ENCODE measurements around the gene NR6A1. TPM values are rescaled to one million over a fixed set of nuclear protein-coding genes. Genes with fewer than 3 reads are reported as not detected.

NR6A1 gene
- total and polyA plus RNA-seq, 2 of the 13 experiments (the other 11 are each of a cell fraction or from before 2014, with no cell fraction given): 28.1 to 31.5 TPM

DNA sequence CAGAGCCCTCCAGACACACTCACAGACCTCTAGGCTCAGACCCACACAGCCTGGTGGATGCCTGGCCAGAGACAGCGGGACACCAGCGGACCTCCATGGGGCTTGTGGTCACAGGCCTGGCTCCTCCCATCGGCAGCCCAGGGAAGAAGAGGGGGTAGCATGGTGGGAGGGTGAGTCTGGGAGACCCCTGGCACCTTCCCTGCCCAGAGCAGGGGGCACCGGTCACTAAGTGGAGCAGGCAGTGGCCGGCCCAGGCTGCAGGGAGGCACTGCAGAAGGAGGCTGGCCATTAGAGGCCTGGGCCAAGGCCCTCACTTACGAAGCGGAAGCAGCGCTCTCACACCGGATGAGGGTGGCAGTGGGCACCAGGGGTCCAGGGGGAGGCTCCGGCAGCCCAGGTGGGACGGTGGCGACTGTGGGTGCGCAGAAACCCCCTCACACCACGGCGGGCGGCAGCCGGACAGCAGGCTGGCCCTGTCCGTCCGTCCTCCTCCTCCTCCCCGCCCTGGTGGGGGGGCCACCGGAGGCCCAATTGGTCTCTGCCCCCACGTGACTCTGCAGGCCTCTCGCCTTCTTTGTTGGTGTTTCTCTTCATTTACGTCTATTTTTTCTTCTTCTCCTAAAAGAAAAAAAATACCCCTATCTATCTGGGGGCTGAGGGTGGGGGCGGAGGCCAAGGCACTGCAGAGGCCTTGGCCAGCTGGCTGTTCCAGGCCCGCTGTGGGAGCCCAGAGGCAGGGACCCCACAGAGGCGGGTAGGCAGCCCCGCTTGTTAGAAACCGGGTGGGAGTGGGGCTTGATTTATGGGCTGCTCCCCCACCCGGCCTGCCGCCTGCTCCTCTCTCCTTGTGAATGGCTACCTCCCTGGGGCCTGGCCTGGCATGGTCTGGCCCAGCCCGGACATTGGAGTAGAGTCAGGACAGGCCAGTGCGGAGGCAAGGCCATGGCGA, 263.9 kb downstream of the NR6A1 start, which contains the start of gene NR5A1 (continued):
- TF ChIP-seq, protein P1, sequence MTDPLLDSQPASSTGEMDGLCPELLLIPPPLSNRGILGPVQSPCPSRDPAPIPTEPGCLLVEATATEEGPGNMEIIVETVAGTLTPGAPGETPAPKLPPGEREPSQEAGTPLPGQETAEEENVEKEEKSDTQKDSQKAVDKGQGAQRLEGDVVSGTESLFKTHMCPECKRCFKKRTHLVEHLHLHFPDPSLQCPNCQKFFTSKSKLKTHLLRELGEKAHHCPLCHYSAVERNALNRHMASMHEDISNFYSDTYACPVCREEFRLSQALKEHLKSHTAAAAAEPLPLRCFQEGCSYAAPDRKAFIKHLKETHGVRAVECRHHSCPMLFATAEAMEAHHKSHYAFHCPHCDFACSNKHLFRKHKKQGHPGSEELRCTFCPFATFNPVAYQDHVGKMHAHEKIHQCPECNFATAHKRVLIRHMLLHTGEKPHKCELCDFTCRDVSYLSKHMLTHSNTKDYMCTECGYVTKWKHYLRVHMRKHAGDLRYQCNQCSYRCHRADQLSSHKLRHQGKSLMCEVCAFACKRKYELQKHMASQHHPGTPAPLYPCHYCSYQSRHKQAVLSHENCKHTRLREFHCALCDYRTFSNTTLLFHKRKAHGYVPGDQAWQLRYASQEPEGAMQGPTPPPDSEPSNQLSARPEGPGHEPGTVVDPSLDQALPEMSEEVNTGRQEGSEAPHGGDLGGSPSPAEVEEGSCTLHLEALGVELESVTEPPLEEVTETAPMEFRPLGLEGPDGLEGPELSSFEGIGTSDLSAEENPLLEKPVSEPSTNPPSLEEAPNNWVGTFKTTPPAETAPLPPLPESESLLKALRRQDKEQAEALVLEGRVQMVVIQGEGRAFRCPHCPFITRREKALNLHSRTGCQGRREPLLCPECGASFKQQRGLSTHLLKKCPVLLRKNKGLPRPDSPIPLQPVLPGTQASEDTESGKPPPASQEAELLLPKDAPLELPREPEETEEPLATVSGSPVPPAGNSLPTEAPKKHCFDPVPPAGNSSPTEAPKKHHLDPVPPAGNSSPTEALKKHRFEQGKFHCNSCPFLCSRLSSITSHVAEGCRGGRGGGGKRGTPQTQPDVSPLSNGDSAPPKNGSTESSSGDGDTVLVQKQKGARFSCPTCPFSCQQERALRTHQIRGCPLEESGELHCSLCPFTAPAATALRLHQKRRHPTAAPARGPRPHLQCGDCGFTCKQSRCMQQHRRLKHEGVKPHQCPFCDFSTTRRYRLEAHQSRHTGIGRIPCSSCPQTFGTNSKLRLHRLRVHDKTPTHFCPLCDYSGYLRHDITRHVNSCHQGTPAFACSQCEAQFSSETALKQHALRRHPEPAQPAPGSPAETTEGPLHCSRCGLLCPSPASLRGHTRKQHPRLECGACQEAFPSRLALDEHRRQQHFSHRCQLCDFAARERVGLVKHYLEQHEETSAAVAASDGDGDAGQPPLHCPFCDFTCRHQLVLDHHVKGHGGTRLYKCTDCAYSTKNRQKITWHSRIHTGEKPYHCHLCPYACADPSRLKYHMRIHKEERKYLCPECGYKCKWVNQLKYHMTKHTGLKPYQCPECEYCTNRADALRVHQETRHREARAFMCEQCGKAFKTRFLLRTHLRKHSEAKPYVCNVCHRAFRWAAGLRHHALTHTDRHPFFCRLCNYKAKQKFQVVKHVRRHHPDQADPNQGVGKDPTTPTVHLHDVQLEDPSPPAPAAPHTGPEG (CRISPR knock-in tag; IDR thresholded peaks at IDR 0.05): no peak
- TF ChIP-seq, protein P2, sequence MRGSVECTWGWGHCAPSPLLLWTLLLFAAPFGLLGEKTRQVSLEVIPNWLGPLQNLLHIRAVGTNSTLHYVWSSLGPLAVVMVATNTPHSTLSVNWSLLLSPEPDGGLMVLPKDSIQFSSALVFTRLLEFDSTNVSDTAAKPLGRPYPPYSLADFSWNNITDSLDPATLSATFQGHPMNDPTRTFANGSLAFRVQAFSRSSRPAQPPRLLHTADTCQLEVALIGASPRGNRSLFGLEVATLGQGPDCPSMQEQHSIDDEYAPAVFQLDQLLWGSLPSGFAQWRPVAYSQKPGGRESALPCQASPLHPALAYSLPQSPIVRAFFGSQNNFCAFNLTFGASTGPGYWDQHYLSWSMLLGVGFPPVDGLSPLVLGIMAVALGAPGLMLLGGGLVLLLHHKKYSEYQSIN (CRISPR knock-in tag; IDR thresholded peaks at IDR 0.05; ENCODE audit: borderline replicate concordance): no peak
- TF ChIP-seq ZFX (CRISPR knock-in tag; IDR thresholded peaks at IDR 0.05; ENCODE audit: low read depth): peak; percentile 98
- no peak for TF ChIP-seq MAFK (conservative IDR thresholded peaks at IDR 0.05 in 1 of 2, IDR thresholded peaks at IDR 0.05 in 1 of 2; ENCODE audit: low read length in 2 of 2)
- TF ChIP-seq MED1 (CRISPR knock-in tag; IDR thresholded peaks at IDR 0.05): peak; percentile 39
- TF ChIP-seq TBX2 (CRISPR knock-in tag; IDR thresholded peaks at IDR 0.05; ENCODE audit: borderline replicate concordance): peak; percentile 63
- TF ChIP-seq, protein P3, sequence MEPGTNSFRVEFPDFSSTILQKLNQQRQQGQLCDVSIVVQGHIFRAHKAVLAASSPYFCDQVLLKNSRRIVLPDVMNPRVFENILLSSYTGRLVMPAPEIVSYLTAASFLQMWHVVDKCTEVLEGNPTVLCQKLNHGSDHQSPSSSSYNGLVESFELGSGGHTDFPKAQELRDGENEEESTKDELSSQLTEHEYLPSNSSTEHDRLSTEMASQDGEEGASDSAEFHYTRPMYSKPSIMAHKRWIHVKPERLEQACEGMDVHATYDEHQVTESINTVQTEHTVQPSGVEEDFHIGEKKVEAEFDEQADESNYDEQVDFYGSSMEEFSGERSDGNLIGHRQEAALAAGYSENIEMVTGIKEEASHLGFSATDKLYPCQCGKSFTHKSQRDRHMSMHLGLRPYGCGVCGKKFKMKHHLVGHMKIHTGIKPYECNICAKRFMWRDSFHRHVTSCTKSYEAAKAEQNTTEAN (CRISPR knock-in tag; conservative IDR thresholded peaks at IDR 0.05): no peak
- TF ChIP-seq FOXJ3 (CRISPR knock-in tag; IDR thresholded peaks at IDR 0.05; ENCODE audit: borderline replicate concordance): no peak
- peak; percentile 31; the same call in 1 of the 2 replicates for TF ChIP-seq ZNF253 (CRISPR knock-in tag; IDR thresholded peaks at IDR 0.05; ENCODE audit: borderline replicate concordance)
- TF ChIP-seq, protein P4, sequence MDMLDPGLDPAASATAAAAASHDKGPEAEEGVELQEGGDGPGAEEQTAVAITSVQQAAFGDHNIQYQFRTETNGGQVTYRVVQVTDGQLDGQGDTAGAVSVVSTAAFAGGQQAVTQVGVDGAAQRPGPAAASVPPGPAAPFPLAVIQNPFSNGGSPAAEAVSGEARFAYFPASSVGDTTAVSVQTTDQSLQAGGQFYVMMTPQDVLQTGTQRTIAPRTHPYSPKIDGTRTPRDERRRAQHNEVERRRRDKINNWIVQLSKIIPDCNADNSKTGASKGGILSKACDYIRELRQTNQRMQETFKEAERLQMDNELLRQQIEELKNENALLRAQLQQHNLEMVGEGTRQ (IDR thresholded peaks at IDR 0.05; ENCODE audit: low read depth, low read length): peak; percentile 81
- TF ChIP-seq, protein P4 (CRISPR knock-in tag; IDR thresholded peaks at IDR 0.05; ENCODE audit: borderline replicate concordance): peak; percentile 93; the same call in 1 of the 2 replicates
- peak; percentile 87 for TF ChIP-seq RBFOX2 (IDR thresholded peaks at IDR 0.05; ENCODE audit: low read depth, low read length)
- TF ChIP-seq, protein P5, sequence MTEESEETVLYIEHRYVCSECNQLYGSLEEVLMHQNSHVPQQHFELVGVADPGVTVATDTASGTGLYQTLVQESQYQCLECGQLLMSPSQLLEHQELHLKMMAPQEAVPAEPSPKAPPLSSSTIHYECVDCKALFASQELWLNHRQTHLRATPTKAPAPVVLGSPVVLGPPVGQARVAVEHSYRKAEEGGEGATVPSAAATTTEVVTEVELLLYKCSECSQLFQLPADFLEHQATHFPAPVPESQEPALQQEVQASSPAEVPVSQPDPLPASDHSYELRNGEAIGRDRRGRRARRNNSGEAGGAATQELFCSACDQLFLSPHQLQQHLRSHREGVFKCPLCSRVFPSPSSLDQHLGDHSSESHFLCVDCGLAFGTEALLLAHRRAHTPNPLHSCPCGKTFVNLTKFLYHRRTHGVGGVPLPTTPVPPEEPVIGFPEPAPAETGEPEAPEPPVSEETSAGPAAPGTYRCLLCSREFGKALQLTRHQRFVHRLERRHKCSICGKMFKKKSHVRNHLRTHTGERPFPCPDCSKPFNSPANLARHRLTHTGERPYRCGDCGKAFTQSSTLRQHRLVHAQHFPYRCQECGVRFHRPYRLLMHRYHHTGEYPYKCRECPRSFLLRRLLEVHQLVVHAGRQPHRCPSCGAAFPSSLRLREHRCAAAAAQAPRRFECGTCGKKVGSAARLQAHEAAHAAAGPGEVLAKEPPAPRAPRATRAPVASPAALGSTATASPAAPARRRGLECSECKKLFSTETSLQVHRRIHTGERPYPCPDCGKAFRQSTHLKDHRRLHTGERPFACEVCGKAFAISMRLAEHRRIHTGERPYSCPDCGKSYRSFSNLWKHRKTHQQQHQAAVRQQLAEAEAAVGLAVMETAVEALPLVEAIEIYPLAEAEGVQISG (CRISPR knock-in tag; IDR thresholded peaks at IDR 0.05): peak; percentile 61
